GM12865 (cell line): ENCODE data around the gene CERKL.

Experiments
- DNase-seq: peaks from one replicate; pipeline ENCODE4 v3.0.0; 2010; ENCODE audit warnings: low read depth
- H3K4me3 ChIP-seq: 2 replicates; pipeline ENCODE4 v1.5.1; 2011; ENCODE audit warnings: mild to moderate bottlenecking, low read depth, low read length, control low read depth
- TF ChIP-seq, protein P1 (sequence below): IDR thresholded peaks from 2 replicates; pipeline ENCODE4 v1.5.1; 2011; ENCODE audit warnings: low read length, control low read depth, low read depth, inconsistent platforms; ENCODE audit not compliant: insufficient read depth; ENCODE audit errors: missing control alignments

CERKL gene

DNA sequence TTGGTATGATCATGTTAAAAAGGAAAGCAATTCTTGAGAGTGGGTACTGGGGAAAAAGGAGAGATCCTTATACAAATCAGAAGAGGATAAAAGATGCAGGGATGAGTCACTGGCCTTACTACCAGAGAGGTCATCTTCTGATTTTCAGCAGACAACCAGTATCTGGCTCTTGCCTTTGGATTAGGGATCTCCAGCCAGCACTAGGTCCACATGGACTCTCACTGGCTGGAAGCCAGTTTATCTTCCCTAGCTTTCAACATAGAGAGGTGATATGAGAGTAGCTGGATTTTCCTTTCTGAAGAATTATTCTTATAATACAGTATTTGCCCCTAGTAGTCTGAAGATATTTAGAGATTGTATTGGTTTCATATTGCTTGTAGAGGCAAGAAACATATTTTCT lies 30.2 kb downstream of the CERKL start:
- TF ChIP-seq, protein P1, sequence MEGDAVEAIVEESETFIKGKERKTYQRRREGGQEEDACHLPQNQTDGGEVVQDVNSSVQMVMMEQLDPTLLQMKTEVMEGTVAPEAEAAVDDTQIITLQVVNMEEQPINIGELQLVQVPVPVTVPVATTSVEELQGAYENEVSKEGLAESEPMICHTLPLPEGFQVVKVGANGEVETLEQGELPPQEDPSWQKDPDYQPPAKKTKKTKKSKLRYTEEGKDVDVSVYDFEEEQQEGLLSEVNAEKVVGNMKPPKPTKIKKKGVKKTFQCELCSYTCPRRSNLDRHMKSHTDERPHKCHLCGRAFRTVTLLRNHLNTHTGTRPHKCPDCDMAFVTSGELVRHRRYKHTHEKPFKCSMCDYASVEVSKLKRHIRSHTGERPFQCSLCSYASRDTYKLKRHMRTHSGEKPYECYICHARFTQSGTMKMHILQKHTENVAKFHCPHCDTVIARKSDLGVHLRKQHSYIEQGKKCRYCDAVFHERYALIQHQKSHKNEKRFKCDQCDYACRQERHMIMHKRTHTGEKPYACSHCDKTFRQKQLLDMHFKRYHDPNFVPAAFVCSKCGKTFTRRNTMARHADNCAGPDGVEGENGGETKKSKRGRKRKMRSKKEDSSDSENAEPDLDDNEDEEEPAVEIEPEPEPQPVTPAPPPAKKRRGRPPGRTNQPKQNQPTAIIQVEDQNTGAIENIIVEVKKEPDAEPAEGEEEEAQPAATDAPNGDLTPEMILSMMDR, result no peak
- H3K4me3 ChIP-seq, result no peak overlapping the region
- DNase-seq, result no peak

DNA sequence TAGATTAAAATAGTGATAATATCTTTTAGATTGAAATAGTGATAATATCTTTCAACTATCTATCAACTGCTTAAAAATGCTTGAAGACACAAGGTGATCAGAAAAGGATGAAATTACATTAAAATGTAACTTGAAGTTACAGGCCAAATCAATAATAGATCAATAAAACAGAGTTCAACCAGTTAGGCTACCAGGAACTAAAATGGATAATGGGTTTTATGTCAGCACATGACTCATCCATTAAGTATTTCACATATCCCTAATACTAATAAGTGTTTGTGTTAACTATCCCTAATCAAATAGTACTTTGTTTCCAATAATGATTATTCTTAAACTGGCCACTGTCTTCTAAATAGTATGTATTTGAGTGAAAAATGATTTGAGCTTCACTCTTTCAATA lies 33.7 kb downstream of the CERKL start:
- no peak overlapping the region for H3K4me3 ChIP-seq
- no peak for DNase-seq
- TF ChIP-seq, protein P1, result no peak

DNA sequence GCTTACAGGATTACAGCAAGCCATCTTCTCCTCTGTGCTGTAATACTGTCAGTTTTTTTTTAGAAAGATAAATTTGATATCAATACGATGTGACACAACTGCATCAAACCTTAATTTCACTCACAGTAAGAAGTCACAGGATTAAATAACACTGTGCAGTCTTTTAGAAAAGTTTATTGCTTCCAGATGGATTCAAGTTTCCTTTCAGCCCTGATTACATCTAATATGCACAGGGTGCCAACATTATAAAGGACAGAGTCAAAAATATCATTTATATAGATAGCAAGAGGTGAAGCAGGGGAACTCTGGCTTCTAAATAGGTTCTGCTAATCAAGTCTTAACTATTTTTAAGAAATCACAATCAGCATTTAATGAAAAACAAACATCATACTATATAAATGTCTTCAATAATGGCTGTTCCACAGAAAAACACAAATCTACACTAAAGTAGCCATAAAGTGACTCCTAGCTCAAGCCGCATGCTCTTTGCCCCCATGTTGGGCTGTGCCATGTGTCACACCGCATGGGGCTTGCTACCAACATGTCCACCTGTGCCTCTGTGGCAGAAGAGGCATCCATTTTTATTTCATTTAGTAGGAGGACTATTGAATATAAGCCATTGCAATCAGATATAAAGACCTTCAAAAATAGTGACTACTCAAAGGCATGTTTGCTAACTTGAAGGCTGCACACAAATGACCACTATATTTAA lies 35.0 kb downstream of the CERKL start:
- TF ChIP-seq, protein P1, result no peak
- DNase-seq, result no peak
- no peak overlapping the region for H3K4me3 ChIP-seq

DNA sequence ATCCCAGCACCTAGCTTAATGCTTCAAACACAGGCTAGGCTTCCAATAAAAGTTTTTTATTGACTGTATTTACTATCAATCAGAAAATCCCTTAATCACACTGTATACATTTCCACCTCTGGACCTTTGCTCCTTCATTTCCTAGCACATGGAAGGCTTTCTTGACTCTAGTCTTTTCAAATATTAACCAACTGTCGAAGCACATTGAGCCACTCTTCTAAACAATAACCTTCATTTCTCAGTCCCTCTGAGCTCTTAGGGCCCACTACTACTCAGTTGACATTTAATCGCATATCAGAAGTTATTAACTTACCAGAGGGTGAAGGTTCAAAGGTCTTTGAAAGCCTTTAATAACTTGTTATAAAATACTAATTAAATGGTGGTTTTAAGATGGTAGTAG lies 37.4 kb downstream of the CERKL start:
- DNase-seq, result no peak
- TF ChIP-seq, protein P1, result no peak
- no peak overlapping the region for H3K4me3 ChIP-seq

DNA sequence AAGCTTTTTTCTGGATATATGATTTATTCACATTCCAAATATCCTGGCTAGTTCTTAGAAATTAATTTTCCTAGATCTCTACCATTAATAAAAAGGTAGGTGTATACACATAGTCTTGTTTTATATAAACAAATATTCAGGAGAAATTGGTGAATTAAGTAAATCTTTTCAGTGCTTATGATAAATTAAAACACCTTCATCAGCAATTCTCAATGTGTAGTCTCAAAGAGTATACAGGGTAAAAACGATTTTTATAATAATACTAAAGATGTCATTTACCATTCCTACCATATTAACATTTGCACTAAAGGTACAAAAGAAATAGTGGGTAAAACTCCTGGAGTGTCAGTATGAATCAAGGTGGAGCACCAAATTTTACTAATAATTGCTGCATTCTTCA lies 40.2 kb downstream of the CERKL start:
- TF ChIP-seq, protein P1, result no peak
- no peak overlapping the region for H3K4me3 ChIP-seq
- DNase-seq, result no peak

DNA sequence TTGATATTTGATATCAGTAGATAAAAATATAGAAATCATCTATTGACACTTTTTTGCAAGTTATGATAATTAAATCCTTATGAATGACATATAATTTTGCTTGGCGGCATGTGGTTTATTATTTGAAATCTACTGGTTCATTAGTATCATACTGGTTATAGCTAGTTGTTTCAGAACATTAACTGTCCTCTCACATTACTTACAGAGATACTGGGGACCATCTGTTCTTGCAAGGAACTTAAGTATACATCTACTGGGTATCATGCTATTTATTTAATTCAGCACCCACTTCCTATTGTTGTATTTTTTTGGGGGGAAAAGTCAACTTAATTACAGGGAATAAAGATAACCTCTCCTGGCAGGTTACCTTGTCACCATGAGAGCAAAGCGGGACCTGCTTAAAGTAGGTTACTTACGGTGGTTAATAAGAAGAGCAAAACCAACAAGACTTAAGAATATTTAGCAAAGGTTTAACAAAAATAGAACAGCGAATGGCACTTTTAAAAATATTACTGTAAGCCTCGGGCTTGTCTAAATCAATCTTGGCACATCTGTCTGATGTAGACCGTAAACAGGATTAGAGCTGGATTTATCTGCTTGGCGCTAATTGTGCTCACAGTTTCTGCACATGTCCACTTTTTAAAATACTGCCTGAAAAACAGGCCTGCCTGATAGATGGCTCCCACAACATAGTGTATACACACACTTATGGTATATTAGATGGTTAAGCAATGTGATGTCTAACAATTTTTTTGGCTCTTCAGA lies 41.8 kb downstream of the CERKL start:
- no peak for DNase-seq

More for the DNA sequence above, 41.8 kb downstream of the CERKL start:
- no peak overlapping the region for H3K4me3 ChIP-seq
- TF ChIP-seq, protein P1, result no peak
